ENCODE data around the gene ARL4D.
A peak's percentile ranks its signal among the peaks of the same experiment; 100 is the strongest.
"Not testable (repeated sequence)": the region's sequence is repeated elsewhere in the genome, so short reads cannot be mapped to it uniquely, and the experiment has no call there.

The ARL4D gene

DNA sequence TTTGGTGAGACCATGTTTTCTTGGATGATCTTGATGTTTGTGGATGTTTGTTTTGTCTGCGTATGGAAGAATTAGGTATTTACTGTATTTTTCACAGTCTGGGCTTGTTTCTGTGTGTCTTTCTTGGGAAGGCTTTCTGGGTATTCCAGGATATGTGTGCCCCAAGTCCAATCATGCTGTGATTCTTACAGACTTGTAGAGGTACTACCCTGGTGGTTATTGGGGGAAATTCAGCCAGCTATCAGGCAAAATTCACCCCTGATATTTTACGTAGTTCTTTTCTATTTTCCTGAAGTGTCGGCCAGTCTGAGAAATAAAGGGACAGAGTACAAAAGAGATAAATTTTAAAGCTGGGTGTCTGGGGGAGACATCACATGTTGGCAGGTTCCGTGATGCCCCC, 33.4 kb upstream of the ARL4D start:
- Histone ChIP-seq H3K4me3 (ENCODE audit: low read depth, low read length) (no peak overlapping the region), H3K27ac (ENCODE audit: extremely low read depth, low read depth, low read length) (no peak overlapping the region), H3K9me3 (ENCODE audit: control insufficient read depth, insufficient read depth, low read depth, low read length) (no peaks in the 10 kb centered on the region), H3K4me1 (ENCODE audit: control insufficient read depth, insufficient read depth, low read length) (peaks cover 12% of the 10 kb centered on the region; the same call in 1 of the 2 replicates), H3K36me3 (ENCODE audit: control insufficient read depth in 2 of 2, insufficient read depth in 1 of 2, low read length in 2 of 2) (no peaks in the 10 kb centered on the region; a peak in 1 of 3 replicates)
- TF ChIP-seq ZNF48 (tag by site-specific recombination; IDR thresholded peaks at IDR 0.05) = no peak
- no peak for TF ChIP-seq FEZF1 (tag by site-specific recombination; IDR thresholded peaks at IDR 0.05)
- TF ChIP-seq KLF9 (tag by site-specific recombination; IDR thresholded peaks at IDR 0.05; ENCODE audit: low read depth) = no peak
- TF ChIP-seq, protein P1, sequence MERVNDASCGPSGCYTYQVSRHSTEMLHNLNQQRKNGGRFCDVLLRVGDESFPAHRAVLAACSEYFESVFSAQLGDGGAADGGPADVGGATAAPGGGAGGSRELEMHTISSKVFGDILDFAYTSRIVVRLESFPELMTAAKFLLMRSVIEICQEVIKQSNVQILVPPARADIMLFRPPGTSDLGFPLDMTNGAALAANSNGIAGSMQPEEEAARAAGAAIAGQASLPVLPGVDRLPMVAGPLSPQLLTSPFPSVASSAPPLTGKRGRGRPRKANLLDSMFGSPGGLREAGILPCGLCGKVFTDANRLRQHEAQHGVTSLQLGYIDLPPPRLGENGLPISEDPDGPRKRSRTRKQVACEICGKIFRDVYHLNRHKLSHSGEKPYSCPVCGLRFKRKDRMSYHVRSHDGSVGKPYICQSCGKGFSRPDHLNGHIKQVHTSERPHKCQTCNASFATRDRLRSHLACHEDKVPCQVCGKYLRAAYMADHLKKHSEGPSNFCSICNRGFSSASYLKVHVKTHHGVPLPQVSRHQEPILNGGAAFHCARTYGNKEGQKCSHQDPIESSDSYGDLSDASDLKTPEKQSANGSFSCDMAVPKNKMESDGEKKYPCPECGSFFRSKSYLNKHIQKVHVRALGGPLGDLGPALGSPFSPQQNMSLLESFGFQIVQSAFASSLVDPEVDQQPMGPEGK (tag by site-specific recombination; IDR thresholded peaks at IDR 0.05) = no peak
- no peak for TF ChIP-seq ZNF266 (tag by site-specific recombination; IDR thresholded peaks at IDR 0.05; ENCODE audit: low read depth)
- no peak for TF ChIP-seq ZNF768 (tag by site-specific recombination; IDR thresholded peaks at IDR 0.05)
- TF ChIP-seq, protein P2, sequence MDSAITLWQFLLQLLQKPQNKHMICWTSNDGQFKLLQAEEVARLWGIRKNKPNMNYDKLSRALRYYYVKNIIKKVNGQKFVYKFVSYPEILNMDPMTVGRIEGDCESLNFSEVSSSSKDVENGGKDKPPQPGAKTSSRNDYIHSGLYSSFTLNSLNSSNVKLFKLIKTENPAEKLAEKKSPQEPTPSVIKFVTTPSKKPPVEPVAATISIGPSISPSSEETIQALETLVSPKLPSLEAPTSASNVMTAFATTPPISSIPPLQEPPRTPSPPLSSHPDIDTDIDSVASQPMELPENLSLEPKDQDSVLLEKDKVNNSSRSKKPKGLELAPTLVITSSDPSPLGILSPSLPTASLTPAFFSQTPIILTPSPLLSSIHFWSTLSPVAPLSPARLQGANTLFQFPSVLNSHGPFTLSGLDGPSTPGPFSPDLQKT (IDR thresholded peaks at IDR 0.05; ENCODE audit: borderline replicate concordance, low read depth, low read length) = no peak
- no peak for TF ChIP-seq ZNF341 (tag by site-specific recombination; IDR thresholded peaks at IDR 0.05; ENCODE audit: low read depth)
- ChIA-PET CTCF (interaction anchor here (4.2 kb wide), 1 partner anchor 26 kb away, joined by 12 read pairs; no protein-coding TSS in a partner anchor), POLR2A (no interaction called here)

DNA sequence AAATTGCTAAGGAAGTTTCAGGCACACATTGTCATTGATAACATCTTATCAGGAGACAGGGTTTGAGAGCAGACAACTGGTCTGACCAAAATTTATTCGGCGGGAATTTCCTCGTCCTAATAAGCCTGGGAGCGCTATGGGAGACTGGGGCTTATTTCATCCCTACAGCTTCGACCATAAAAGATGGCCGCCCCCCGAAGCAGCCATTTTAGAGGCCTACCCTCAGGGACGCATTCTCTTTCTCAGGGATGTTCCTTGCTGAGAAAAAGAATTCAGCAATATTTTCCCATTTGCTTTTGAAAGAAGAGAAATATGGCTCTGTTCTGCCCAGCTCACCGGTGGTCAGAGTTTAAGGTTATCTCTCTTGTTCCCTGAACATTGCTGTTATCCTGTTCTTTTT, 32.9 kb upstream of the ARL4D start:
- H3K27ac ChIP-seq (ENCODE audit: extremely low read depth, low read depth, low read length); H3K36me3 ChIP-seq (ENCODE audit: control insufficient read depth in 2 of 2, insufficient read depth in 1 of 2, low read length in 2 of 2); H3K4me3 ChIP-seq (ENCODE audit: low read depth, low read length); H3K9me3 ChIP-seq (ENCODE audit: control insufficient read depth, insufficient read depth, low read depth, low read length): not testable (repeated sequence)
- CTCF ChIA-PET = interaction anchor here (4.2 kb wide), 1 partner anchor 27 kb away, joined by 12 read pairs; no protein-coding TSS in a partner anchor
- POLR2A ChIA-PET = interaction anchor here (3.9 kb wide), 1 partner anchor 8 kb away, joined by 83 read pairs; no protein-coding TSS in a partner anchor
- peaks cover 12% of the 10 kb centered on the region; the same call in 1 of the 2 replicates for H3K4me1 ChIP-seq (ENCODE audit: control insufficient read depth, insufficient read depth, low read length)

DNA sequence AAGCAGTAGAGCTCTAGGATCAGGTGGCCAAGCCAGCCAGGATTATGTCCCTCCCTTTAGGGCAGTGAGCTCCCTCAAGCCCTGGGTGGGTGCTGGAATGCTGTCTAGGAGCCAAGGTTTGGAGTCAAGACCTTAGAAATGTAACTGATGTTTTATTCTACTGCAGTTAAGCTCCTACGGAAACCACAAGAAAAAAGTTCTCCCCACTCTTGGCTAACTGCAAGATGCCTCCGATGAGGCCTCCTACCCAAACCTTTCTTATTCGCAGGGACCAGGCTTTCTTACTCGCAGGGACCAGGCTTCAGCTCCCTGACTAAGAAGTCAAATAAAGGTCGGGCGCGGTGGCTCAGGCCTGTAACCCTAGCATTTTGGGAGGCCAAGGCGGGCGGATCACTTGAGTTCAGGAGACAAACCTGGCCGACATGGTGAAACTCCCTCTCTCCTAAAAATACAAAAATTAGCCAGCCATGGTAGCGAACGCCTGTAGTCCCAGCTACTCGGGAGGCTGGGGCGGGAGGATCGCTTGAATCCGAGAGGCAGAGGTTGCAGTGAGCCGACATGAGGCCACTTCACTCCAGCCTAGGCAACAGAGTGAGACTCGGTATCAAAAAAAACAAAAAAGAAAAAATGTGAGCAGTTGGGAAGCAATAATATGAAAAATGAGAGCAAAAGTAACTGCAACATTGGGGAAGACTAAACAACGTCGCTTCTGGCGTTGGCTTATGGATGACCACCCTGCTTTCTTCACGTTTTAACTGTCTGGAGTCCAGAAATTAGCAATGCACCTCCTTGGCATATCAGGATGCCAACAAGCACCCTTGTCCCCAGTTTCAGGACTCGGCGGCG, 31.7 kb upstream of the ARL4D start:
- Histone ChIP-seq H3K4me3 (ENCODE audit: low read depth, low read length) (no peak overlapping the region), H3K9me3 (ENCODE audit: control insufficient read depth, insufficient read depth, low read depth, low read length) (no peaks in the 10 kb centered on the region), H3K4me1 (ENCODE audit: control insufficient read depth, insufficient read depth, low read length) (peaks cover 16% of the 10 kb centered on the region; the same call in 1 of the 2 replicates), H3K27ac (ENCODE audit: extremely low read depth, low read depth, low read length) (0 out of 2 replicates have a peak overlapping the region, but pooled peaks have one; percentile 8), H3K36me3 (ENCODE audit: control insufficient read depth in 2 of 2, insufficient read depth in 1 of 2, low read length in 2 of 2) (no peaks in the 10 kb centered on the region; a peak in 1 of 3 replicates)
- ChIA-PET POLR2A (interaction anchor here (0.5 to 3.9 kb wide), 34 partner anchors 9 to 848 kb away, joined by 3 to 130 read pairs (median 6); partner anchors contain the start of genes ARL4D, BECN1, BRCA1 and DHX8), CTCF (interaction anchor here (0.8 to 4.2 kb wide), 4 partner anchors 10 to 368 kb away, joined by 3 to 12 read pairs (median 8); partner anchors contain the start of gene DHX8)
- TF ChIP-seq ZNF830 (tag by site-specific recombination; IDR thresholded peaks at IDR 0.05; ENCODE audit: low read depth) (no peak), ZNF354C (tag by site-specific recombination; IDR thresholded peaks at IDR 0.05; ENCODE audit: borderline replicate concordance, low read depth) (no peak), SP2 (tag by site-specific recombination; IDR thresholded peaks at IDR 0.05) (no peak), ZNF747 (tag by site-specific recombination; IDR thresholded peaks at IDR 0.05) (0 out of 2 replicates have a peak, but pooled peaks have one; percentile 66), ZNF792 (tag by site-specific recombination; IDR thresholded peaks at IDR 0.05) (no peak), YY1 (tag by site-specific recombination; IDR thresholded peaks at IDR 0.05) (no peak), ZNF223 (tag by site-specific recombination; IDR thresholded peaks at IDR 0.05) (0 out of 2 replicates have a peak, but pooled peaks have one; percentile 8), YY2 (tag by site-specific recombination; IDR thresholded peaks at IDR 0.05) (peak; percentile 17; the same call in 1 of the 2 replicates), ZNF404 (tag by site-specific recombination; IDR thresholded peaks at IDR 0.05) (0 out of 2 replicates have a peak, but pooled peaks have one; percentile 10), ZNF416 (tag by site-specific recombination; IDR thresholded peaks at IDR 0.05) (no peak), ZNF596 (tag by site-specific recombination; IDR thresholded peaks at IDR 0.05) (no peak)
- TF ChIP-seq, protein P3, sequence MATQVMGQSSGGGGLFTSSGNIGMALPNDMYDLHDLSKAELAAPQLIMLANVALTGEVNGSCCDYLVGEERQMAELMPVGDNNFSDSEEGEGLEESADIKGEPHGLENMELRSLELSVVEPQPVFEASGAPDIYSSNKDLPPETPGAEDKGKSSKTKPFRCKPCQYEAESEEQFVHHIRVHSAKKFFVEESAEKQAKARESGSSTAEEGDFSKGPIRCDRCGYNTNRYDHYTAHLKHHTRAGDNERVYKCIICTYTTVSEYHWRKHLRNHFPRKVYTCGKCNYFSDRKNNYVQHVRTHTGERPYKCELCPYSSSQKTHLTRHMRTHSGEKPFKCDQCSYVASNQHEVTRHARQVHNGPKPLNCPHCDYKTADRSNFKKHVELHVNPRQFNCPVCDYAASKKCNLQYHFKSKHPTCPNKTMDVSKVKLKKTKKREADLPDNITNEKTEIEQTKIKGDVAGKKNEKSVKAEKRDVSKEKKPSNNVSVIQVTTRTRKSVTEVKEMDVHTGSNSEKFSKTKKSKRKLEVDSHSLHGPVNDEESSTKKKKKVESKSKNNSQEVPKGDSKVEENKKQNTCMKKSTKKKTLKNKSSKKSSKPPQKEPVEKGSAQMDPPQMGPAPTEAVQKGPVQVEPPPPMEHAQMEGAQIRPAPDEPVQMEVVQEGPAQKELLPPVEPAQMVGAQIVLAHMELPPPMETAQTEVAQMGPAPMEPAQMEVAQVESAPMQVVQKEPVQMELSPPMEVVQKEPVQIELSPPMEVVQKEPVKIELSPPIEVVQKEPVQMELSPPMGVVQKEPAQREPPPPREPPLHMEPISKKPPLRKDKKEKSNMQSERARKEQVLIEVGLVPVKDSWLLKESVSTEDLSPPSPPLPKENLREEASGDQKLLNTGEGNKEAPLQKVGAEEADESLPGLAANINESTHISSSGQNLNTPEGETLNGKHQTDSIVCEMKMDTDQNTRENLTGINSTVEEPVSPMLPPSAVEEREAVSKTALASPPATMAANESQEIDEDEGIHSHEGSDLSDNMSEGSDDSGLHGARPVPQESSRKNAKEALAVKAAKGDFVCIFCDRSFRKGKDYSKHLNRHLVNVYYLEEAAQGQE (tag by site-specific recombination; IDR thresholded peaks at IDR 0.05) = no peak
- TF ChIP-seq, protein P4, sequence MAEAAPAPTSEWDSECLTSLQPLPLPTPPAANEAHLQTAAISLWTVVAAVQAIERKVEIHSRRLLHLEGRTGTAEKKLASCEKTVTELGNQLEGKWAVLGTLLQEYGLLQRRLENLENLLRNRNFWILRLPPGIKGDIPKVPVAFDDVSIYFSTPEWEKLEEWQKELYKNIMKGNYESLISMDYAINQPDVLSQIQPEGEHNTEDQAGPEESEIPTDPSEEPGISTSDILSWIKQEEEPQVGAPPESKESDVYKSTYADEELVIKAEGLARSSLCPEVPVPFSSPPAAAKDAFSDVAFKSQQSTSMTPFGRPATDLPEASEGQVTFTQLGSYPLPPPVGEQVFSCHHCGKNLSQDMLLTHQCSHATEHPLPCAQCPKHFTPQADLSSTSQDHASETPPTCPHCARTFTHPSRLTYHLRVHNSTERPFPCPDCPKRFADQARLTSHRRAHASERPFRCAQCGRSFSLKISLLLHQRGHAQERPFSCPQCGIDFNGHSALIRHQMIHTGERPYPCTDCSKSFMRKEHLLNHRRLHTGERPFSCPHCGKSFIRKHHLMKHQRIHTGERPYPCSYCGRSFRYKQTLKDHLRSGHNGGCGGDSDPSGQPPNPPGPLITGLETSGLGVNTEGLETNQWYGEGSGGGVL (tag by site-specific recombination; IDR thresholded peaks at IDR 0.05) = no peak

All from HEK293 (cell line).